ENCODE data around the gene ATP6V0A1.
"Not testable (repeated sequence)": the region's sequence is repeated elsewhere in the genome, so short reads cannot be mapped to it uniquely, and the experiment has no call there.

The ATP6V0A1 gene

DNA sequence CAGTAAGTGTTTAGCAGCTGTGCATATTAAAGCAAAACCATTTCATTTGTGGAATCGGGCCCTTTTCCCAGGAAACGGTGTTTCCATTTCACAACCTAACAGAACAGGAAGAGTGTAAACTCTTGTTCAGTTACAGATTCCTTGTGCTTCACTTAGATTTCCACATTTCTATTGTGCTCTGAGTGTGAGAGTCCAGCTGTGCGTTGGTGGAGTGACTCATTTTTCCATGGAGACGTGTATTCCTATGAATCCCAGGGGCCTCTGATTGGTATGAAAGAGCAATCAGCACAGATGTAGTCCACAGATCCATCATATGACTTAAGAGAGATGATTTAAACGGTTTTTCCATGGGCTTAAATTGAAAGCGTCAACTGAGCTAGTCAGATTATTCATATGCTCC lies 22.3 kb upstream of the ATP6V0A1 start:
- DNase-seq (ENCODE audit: low read depth in 1 of 2, low spot score in 1 of 2): no peak

DNA sequence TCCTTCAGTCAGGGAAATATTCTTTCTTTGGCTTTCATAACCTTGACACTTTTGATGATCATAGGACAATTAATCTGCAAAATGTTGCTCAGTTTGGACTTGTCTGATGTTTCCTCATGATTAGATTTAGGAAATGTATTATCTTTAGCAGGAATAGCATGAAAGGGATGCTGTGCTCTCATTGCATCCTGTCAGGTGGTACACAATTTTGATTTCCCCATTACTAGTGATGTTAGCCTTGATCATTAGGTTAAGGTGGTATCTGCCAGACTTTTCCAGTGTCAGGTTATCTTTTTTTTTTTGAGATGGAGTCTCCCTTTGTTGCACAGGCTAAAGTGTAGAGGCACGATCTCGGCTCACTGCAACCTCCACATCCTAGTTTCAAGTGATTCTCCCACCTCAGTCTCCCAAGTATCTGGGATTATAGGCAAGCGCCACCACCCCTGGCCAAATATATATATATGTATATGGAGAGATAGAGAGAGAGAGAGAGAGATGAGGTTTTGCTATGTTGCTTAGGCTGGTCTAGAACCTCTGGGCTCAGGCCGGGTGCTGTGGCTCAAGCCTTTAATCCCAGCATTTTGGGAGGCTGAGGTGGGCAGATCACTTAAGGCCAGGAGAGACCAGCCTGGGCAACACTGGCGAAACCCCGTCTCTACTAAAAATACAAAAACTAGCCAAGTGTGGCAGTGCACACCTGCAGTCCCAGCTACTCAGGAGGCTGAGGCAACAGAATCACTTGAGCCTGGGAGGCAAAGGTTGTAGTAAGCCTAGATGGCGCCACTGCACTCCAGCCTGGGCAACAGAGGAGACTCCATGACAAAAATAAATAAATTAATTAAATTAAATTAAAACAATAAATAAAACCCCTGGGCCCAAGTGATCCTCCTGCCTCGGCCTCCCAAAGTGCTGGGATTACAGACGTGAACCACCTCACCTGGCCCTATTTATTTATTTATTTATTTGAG lies 19.8 kb upstream of the ATP6V0A1 start:
- DNase-seq (ENCODE audit: low read depth in 1 of 2, low spot score in 1 of 2): no peak

DNA sequence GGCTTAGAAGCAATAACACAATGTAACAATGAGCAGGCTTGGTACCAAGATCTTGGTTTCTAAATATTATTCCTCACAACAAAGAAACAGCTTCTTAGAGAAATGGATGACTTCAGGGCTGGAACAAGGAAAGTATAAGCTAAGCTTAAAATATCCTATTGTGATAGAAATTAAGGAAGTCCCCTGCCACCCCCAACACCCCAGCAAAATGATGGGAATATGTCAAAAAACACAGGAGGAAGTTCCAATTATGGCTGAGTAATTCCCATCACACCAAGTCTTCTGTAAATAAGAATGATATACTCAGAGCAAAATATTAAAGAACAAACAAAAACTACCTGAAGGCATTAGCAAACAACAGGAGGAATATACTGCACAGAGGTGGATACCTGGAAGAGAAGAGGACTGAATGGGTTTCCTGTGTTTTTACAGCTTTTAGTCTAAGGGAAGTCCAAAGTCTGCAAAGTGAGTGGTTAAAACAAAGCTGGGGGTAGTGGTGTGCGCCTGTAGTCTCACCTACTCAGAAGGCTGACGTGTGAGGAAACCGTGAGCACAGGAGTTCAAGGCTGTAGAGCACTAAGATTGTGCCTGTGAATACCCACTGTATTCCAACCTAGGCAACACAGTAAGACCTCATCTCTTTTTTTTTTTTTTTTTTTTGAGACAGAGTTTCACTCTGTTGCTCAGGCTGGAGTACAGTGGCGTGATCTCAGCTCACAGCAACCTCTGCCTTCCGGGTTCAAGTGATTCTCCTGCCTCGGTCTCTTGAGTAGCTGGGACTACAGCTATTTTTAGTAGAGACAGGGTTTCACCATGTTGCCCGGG lies 17.1 kb upstream of the ATP6V0A1 start:
- no peak for DNase-seq (ENCODE audit: low read depth in 1 of 2, low spot score in 1 of 2)

DNA sequence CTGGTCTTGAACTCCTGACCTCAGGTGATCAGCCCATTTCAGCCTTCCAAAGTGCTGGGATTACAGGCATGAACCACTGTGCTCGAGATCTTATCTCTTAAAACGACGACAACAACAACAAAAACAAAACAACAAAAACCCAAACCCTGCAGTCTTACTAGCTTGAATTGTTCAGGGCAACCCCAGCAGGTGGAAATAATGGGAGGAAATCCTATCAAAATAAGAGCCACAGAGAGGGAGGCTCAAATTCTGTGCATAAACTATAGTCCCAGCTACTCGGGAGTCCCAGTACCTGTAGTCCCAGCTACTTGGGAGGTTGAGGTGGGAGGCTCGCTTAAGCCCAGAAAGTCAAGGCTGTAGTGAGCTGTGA lies 16.5 kb upstream of the ATP6V0A1 start:
- no peak for DNase-seq (ENCODE audit: low read depth in 1 of 2, low spot score in 1 of 2)

DNA sequence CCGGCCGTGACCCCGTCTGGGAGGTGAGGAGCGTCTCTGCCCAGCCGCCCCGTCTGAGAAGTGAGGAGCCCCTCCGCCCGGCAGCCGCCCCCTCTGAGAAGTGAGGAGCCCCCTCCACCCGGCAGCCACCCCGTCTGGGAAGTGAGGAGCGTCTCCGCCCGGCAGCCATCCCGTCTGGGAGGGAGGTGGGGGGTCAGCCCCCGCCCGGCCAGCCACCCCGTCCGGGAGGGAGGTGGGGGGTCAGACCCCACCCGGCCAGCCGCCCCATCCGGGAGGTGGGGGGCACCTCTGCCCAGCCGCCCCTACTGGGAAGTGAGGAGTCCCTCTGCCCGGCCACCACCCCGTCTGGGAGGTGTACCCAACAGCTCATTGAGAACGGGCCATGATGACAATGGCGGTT lies 9.5 kb upstream of the ATP6V0A1 start:
- DNase-seq (ENCODE audit: low read depth in 1 of 2, low spot score in 1 of 2): not testable (repeated sequence)

DNA sequence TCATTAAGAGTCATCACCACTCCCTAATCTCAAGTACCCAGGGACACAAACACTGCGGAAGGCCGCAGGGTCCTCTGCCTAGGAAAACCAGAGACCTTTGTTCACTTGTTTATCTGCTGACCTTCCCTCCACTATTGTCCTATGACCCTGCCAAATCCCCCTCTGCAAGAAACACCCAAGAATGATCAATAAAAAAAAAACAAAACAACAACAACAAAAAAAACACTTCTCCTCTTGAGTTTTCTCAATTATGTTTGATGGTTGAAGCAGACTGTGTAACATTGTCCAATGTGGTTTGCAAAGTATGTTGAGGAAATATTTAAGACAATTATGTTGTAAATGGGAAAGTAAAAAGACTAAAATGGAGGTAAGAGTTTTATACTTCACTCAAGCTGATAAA lies 8.8 kb upstream of the ATP6V0A1 start:
- not testable (repeated sequence) for DNase-seq (ENCODE audit: low read depth in 1 of 2, low spot score in 1 of 2)

DNA sequence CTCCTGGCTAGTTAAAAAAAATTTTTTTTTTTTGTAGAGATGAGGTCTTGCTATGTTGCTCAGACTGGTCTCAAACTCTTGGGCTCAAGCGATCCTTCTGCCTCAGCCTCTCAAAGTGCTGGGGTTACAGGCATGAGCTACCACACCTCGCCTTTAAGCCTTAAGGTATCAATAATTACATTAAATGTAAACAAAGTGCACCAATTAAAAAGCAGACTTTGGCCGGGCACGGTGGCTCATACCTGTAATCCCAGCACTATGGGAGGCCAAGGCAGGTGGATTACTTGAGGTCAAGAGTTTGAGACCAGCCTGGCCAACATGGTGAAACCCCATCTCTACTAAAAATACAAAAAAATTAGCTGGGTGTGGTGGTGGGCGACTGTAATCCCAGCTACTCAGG lies 7.4 kb upstream of the ATP6V0A1 start:
- DNase-seq (ENCODE audit: low read depth in 1 of 2, low spot score in 1 of 2): not testable (repeated sequence)

DNA sequence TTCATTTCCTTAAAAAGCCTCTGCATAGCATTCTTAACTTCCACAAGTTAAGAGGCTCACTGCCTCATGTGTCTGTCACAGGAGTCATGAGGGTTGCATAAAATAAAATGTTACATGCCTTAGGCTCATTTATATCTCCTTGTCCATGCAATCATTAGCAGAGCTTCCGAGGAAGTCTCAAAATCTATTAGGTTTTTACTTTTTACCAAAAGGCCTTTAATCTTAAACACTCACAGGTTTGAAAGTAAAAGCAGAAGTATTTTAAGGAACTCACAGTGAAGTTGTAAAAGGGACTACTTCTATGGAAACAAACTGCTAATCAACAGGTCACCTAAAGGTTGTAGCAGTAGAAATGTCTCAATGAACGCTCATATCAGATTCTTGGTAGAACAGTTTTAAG lies 5.2 kb upstream of the ATP6V0A1 start:
- no peak for DNase-seq (ENCODE audit: low read depth in 1 of 2, low spot score in 1 of 2)

DNA sequence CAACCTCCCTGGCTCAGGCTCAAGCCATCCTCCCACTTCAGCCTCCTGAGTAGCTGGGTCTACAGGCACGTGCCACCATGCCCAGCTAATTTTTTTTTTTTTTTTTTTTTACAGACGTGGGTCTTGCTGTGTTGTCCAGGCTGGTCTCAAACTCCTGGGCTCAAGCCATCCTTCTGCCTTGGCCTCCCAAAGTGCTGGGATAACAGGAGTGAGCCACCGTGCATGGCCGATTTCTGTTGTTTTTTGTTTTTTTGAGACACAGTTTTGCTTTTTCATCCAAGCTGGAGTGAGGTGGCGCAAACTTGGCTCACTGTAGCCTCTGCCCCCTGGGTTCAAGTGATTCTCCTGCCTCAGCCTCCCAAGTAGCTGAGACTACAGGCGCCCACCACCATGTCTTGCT lies 3.7 kb upstream of the ATP6V0A1 start:
- not testable (repeated sequence) for DNase-seq (ENCODE audit: low read depth in 1 of 2, low spot score in 1 of 2)

DNA sequence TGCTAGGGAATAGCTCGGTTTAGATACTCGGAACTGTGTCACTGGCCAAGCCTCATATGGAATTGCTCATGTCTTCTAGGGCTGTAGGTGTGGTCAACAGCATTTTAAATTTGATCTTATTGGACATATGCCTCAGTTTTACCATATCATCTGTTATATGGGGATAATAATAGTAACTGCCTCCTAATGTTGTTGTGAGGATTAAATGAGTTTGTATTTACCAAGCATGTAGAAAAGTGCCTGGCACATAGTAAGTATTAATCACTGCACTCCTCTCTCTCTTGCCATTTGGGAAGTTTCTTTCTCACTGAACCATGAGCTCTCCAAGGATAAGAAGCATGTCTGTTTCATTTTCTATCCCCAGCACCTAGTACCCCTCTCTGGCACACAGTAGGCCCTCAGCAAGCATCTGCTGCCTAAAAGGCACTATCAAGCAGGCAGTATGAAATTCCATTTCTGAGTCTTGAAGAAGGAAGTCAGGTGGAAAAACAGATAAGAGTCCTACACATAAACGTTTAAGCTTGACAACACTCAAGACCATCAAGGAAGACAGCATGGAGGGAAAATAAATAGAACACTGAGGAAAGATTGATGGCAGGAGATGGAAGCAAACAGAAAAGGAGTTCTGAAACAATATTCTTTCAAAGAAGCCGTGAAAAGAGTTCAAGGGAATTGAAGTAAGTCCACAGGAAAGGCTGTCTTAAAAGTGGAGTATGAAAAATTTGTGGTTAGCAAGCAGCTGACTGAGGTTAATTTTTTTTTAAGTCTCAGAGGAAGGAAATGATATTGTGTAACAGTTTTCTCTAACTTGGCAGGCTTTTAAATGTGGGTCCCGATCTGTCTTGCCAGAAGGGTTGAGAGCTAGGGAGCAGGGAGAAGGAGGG lies 2.2 kb upstream of the ATP6V0A1 start:
- DNase-seq (ENCODE audit: low read depth in 1 of 2, low spot score in 1 of 2): no peak

DNA sequence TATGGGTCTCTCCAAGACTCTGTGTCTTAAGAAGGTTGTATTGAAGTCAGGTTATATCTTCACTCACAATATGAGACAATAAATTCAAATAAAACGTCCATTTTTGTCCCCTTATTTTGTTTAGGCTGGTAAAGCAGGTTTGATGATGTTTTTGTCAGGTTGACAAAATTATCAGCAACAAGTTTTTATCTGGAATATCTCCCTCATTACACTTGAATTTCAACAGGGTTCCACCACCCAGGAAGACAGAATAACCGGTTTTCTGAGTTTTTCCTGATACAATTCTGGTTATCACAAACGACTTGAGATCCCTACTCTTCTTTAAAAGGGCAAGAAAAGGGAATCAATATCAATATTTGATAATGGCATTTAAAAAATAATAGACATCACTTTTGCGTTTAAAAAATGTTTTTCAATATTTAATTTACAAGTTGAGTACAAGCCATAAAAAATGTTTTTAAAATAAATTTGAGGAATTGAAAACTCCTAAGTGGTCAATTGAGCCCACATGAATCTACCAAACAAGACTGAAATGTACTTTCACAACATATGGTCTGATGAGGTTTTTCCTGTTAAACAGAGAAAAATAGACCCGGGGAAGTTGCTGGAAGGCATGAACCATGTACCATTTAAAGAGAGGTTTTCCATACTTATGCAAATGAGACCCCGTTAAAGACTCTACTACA lies 1.4 kb upstream of the ATP6V0A1 start:
- DNase-seq (ENCODE audit: low read depth in 1 of 2, low spot score in 1 of 2): no peak

DNA sequence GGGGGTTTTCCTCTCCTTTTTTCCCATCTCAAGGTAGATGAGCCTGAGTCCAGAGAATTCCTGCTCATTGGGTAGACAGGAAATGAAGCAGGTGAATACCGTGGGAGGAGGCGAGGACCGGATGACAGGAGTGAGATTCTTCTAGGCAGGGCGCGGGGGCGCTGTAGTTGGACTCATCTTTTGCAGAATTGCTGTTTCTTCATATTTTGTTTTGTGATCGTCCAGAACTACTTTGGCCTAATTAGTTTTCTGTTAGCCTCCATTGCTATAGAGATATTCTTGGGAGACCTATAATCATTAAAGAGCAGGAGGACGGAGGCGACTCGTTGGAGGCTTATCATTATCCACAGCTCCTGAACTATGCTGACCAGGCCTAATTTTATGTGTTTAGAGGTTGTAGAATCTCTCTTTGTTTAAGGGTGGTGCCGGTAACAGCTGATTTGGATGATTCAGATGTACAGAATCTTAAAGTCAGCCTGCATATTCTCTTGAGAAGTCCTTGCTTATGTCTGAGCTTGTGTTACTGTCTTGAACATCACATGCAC lies 650 bp downstream of the ATP6V0A1 start:
- DNase-seq (ENCODE audit: low read depth in 1 of 2, low spot score in 1 of 2): no peak

DNA sequence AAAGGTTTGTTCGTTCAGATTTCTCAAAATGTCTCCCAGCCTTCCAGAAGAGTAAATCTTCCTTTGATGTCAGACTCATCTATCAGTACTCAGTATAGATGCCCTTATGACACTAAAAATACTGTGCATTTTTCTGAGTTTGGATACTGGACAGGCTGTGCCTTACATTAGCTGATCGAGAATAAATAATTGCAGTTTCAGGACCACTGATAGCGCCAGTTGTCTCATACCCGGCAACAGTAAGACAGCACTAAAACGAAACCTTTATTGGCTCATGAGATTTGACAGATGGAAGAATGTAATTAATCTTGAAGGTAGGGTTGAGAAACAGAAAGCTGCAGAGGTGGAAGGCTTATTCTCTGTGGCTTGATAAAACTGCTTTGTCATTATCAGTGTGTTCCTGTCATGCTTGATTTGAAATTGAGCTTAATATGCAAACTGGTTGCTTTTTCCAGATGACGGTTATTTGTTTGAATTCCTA lies 1.2 kb downstream of the ATP6V0A1 start:
- no peak for DNase-seq (ENCODE audit: low read depth in 1 of 2, low spot score in 1 of 2)

DNA sequence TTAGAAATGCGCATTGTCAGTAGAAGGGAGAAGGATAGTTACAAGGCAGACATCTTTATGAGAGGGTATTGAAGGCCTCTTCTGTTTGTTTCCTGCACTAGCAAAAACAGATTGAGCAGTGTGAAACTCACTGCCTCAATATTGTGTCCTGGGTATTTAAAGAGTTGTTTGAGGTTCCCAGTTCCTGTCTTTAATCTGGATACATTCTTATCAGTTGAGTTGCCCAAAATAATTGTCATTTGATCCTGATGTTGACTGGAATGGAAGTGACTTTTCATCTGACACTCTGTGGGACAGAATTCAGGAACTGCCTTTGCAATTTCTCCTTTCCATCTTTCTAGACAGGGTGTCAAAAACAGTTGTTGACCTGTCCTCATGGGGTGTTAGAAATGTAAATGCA lies 1.7 kb downstream of the ATP6V0A1 start:
- DNase-seq (ENCODE audit: low read depth in 1 of 2, low spot score in 1 of 2): no peak

DNA sequence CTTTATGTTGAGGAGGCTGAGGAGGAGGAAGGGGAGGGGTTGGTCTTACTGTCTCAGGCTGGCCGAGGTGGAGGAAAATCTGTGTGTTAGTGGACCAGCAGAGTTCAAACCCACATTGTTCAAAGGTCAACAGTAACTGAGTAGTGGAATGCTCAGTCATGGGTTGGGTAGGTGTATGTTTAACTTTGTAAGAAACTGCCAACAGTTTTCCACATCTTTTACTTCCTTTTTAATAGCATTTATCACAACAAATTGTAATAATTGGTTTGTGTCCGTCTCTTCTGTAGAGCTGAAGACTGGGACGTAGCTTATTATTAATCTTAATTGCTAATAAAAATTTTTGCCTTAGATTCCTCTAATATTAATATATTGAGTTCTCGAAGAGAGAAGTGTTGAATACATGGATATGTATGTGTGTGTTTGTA lies 5.3 kb downstream of the ATP6V0A1 start:
- DNase-seq (ENCODE audit: low read depth in 1 of 2, low spot score in 1 of 2): no peak

DNA sequence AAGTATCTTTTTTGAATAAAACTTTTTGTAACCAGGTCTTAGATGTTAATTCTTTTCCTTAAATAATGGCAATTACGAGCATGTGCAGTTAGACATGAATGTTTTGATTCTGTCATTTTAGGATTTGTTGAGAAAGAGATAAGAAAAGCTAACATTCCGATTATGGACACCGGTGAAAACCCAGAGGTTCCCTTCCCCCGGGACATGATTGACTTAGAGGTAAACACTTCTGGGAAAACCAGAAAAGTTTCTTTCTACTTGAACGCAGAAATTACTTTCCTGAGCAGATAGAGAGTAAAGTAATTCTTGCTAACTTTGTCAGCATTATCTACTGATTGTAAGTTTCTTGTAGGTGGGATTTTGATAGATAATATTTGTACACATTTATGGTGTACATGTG lies 9.2 kb downstream of the ATP6V0A1 start:
- no peak for DNase-seq (ENCODE audit: low read depth in 1 of 2, low spot score in 1 of 2)

DNA sequence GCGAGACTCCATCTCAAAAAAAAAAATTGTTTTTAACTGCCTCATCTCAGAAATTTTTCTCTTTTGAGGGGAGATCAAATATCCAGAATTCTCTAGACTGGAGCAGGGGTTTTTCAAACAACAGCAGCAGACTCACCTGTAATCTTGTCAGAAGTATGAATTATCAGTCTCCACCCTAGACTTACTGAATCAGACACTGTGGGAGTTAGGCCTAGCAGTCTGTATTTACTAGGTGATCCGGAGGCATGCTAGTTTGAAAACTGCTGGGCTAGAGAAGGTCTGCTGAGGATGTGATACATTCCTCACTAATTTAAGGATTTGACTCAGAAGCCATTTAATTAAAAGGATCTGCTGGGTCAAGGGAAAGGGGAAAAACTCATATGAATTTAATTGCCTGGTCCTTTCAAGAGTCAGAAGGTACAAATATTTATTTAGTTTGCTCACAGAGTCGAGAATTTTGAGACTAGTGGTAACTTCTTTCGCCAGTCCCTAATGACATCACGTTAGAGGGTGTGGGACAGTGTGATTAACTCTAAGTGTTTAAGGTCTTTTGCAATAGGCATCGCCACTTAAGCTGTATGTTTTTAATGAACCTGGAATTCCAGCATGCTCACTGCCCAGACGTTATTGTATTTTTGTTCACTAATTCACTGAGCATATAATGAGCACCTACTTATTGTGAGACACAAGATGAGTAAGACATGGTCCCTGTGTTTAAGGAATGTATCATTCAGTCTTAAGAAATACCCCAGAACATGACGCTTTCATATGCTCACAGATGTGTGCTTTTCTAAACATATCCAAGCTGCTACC lies 14.2 kb downstream of the ATP6V0A1 start:
- no peak for DNase-seq (ENCODE audit: low read depth in 1 of 2, low spot score in 1 of 2)

DNA sequence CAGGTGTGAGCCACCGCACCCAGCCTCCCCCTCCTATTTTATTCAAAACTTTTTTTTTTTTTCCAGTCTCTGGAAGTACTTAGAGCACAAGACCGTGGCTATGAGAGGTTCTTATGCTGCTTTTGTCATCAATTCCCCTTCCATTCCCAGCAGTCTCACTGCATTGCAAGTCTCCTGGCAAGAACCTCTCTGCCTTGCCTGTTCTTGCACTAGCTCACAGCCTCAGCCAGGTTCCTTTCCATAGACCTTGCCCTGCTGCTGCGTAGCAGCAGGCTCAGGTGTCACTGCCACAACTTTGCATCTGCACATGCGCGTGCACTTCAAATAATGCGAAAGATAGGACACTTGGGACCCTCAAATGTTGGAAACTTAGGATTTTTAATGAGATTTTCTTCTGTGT lies 15.6 kb downstream of the ATP6V0A1 start:
- no peak for DNase-seq (ENCODE audit: low read depth in 1 of 2, low spot score in 1 of 2)

DNA sequence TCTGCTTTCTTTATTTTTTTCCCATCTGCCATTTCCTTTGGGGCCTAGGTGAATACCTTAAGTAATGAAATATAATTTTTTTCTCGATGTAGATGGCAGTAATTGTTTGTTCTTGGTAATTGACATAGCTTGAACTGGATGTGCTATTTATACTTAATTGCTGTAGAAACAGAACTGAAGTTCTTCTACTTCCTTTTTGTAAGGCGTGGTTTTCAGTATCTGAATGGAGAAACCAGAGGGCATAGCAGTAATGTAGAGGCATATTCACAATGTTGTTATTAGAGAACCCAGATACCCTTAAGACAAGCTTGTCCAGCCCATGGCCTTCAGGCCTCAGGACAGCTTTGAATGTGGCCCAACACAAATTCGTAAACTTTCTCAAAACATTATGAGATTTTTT lies 16.4 kb downstream of the ATP6V0A1 start:
- no peak for DNase-seq (ENCODE audit: low read depth in 1 of 2, low spot score in 1 of 2)

Measured in activated T-helper 1 cell treated with anti-CD3 and anti-CD28 coated beads, Interleukin-2, amount 50 U/mL, for 16 hours (primary cell).